ENCODE data around the gene PLCB1. TPM values are rescaled to one million over a fixed set of nuclear protein-coding genes. Genes with fewer than 3 reads are reported as not detected.
"Not testable (repeated sequence)": the region's sequence is repeated elsewhere in the genome, so short reads cannot be mapped to it uniquely, and the experiment has no call there.

PLCB1 gene
- total RNA-seq, 1 donor from 2014 or later, result 13.6 TPM

GRCh38 chr20:8156235-8157079 lies 24.4 kb downstream of the PLCB1 start:
- no peak for DNase-seq (ENCODE audit: low read depth, low spot score)

GRCh38 chr20:8159217-8159616 lies 27.2 kb downstream of the PLCB1 start:
- DNase-seq (ENCODE audit: low read depth, low spot score), result not testable (repeated sequence)

- no peak for DNase-seq (ENCODE audit: low read depth, low spot score)
Observed at GRCh38 chr20:8161264-8162071, 29.4 kb downstream of the PLCB1 start.

DNA sequence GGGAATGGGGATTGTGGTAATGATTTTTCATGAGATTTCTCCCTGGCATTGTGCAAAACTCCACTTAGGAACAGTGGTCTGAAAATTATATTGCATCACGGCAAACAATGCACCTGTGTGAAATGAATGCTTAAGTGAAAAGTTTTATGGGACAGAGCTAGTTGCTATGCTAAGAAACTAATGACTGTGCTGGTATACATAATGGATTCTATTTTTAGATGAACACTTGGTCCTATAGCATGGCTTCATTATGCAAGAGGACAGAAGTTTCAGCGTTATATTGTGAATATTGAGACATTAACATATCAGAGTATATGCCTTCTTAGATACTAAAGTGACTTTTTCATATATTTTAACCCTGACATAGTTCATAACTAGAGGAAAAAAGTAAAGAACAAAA lies 30.5 kb downstream of the PLCB1 start:
- DNase-seq (ENCODE audit: low read depth, low spot score), result no peak

DNA sequence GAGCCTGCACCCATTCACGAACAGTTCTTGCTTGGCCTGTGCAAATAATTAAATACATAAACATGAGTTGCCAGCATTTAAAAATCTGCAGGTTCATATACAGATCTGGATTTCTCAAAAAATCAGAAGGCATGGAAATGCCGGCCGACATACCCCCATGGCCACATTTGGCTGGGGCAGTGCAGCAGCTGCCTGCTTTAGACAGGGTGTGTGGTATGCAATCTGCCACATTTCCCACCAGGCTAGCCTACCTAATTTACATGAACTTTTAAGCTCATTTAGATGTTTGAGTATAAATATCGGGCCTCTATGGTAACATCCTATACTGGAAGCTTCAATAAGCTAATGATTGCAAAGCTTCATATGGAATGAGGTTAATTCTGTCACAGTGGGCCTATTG lies 31.5 kb downstream of the PLCB1 start:
- DNase-seq (ENCODE audit: low read depth, low spot score), result no peak

- DNase-seq (ENCODE audit: low read depth, low spot score), result no peak
Observed at GRCh38 chr20:8166730-8167129, 34.7 kb downstream of the PLCB1 start.

GRCh38 chr20:8168785-8169288 lies 36.8 kb downstream of the PLCB1 start:
- DNase-seq (ENCODE audit: low read depth, low spot score), result no peak

- no peak for DNase-seq (ENCODE audit: low read depth, low spot score)
Observed at GRCh38 chr20:8170921-8171320, 38.9 kb downstream of the PLCB1 start.

GRCh38 chr20:8172191-8172590 lies 40.1 kb downstream of the PLCB1 start:
- DNase-seq (ENCODE audit: low read depth, low spot score), result no peak

- DNase-seq (ENCODE audit: low read depth, low spot score), result no peak
Observed at GRCh38 chr20:8175741-8176675, 43.9 kb downstream of the PLCB1 start.

- no peak for DNase-seq (ENCODE audit: low read depth, low spot score)
Observed at GRCh38 chr20:8183526-8183925, 51.5 kb downstream of the PLCB1 start.

- no peak for DNase-seq (ENCODE audit: low read depth, low spot score)
Observed at GRCh38 chr20:8187740-8188139, 55.7 kb downstream of the PLCB1 start.

DNA sequence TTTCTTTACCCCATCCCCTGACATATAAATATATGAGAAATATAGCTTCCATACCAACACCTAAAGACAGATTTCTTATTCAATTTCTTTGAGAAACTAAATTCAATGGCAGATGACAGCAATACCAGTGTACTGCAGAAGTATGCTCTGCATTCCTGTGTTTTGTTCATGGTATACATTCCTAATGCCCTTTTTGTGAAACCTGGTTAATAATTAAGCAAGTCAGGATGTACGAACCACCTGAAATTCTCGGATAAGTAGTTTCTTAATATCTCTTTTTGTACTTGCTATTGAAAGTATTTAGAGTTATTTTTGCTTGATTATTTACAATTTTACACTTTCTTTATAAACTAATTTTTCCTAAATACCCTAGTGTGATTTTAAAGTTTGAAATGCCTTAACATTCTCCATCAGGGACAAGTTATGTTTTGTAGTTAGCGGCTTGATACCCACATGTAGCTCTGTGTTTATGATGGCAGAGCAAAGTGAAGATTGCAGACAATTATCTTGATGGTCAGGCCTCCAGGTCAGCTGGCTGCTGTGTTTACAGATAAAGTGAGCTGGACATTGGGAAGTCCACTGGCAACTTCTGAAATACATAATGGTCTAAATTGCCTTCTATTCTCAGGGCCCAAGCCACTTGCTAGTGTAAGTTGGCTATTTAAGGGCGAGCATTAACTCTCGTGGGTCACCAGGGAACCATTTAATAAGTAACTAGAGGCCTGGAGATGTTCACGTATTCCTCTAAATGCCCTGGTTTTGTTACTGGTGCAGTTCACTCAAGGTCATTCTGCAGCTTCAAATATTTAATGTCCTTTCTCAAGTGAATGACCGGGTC lies 58.2 kb downstream of the PLCB1 start:
- no peak for DNase-seq (ENCODE audit: low read depth, low spot score)

GRCh38 chr20:8194721-8195120 lies 62.7 kb downstream of the PLCB1 start:
- no peak for DNase-seq (ENCODE audit: low read depth, low spot score)

GRCh38 chr20:8196096-8196495 lies 64.0 kb downstream of the PLCB1 start:
- DNase-seq (ENCODE audit: low read depth, low spot score), result no peak

- DNase-seq (ENCODE audit: low read depth, low spot score), result no peak
Observed at GRCh38 chr20:8200220-8200619, 68.2 kb downstream of the PLCB1 start.

DNA sequence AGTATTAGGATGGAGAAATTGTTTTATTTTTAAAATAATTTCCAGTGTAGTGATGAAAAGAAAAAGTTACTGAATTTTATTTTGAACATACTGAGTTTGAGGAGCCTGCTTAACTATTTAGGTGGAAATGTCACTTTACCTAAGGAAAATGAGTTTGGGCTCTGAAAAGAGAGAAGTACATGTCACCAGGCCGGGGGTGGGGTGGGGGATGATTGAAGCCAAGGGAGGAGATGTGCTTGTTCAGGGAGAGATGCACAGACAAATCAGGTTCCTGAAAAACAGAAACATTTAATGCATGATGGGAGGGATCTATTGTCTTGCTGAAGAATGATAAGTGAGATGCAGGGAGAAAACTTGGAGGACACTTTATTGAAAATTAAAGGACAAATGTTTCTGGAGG lies 71.3 kb downstream of the PLCB1 start:
- DNase-seq (ENCODE audit: low read depth, low spot score), result no peak

GRCh38 chr20:8205996-8206395 lies 73.9 kb downstream of the PLCB1 start:
- DNase-seq (ENCODE audit: low read depth, low spot score), result no peak

GRCh38 chr20:8208226-8208625 lies 76.2 kb downstream of the PLCB1 start:
- DNase-seq (ENCODE audit: low read depth, low spot score), result no peak

GRCh38 chr20:8209061-8209460 lies 77.0 kb downstream of the PLCB1 start:
- DNase-seq (ENCODE audit: low read depth, low spot score), result no peak

Data from pulmonary artery endothelial cell (primary cell).